HepG2 (cell line): ENCODE measurements around the gene SAMD4A. TPM values are rescaled to one million over a fixed set of nuclear protein-coding genes. Genes with fewer than 3 reads are reported as not detected.

ENCODE experiments used
- ATAC-seq: fragments of 200-7000 bp; cut with Tn5 transposase; 3 replicates; pipeline ENCODE4 v1.9.1; 2020; ENCODE audit warnings: mild to moderate bottlenecking, moderate library complexity
- BruUV-seq: library from RNA; stranded (reverse); fragments of 400-500 nt; replicated peaks from 2 replicates; lab custom pipeline; 2021; lab: Mats Ljungman, UMichigan
- CTCF ChIA-PET: fragments of 300-600 bp; formaldehyde crosslinking; extraction: SDS; loops from one replicate; lab custom pipeline; 2021; ENCODE audit warnings: low total read pairs, inconsistent platforms, low intra/inter-chr PET ratio; lab: Yijun Ruan, JAX
- POLR2A ChIA-PET: fragments of 350-600 bp; sonication (Branson Sonifier 250); formaldehyde crosslinking; loops from one replicate; lab custom pipeline; 2020; ENCODE audit warnings: antibody characterized with exemption, inconsistent platforms; lab: Yijun Ruan, JAX
- DNase-seq: peaks from one replicate; pipeline ENCODE4 v3.0.0-alpha.2; 2015; ENCODE audit warnings: low spot score
- FAIRE-seq: peaks from 3 replicates; lab custom pipeline; 2011; peaks lifted over from hg19 to GRCh38; lab: Jason Lieb, UNC
- H2AFZ ChIP-seq: one replicate; pipeline ENCODE4 v1.6.1; 2011; ENCODE audit warnings: low read length, inconsistent platforms
- H3K27ac ChIP-seq: fragments of 300-600 bp; 3 replicates; pipeline ENCODE4 v1.8.0; 2011; ENCODE audit warnings: mixed run types, mild to moderate bottlenecking, mixed read lengths, low read length, inconsistent platforms; ENCODE audit not compliant: insufficient read depth; ENCODE audit errors: extremely low read length
- H3K27me3 ChIP-seq, 2 experiments: fragments of 200-600 bp in 1 of 2; 2 replicates in 1 of 2; 3 replicates in 1 of 2; pipeline versions ENCODE4 v1.6.0 to v1.8.0; 2011; ENCODE audit warnings: low read length in 2 of 2, mild to moderate bottlenecking in 2 of 2, moderate library complexity in 2 of 2, inconsistent platforms in 1 of 2; ENCODE audit not compliant: insufficient read depth in 2 of 2, control insufficient read depth in 1 of 2
- H3K36me3 ChIP-seq, 2 experiments: fragments of 200-600 bp in 1 of 2; replicated peaks in 1 of 2; 2 replicates in 1 of 2; 3 replicates in 1 of 2; pipeline versions ENCODE4 v1.5.1 to v1.8.0; 2011; ENCODE audit warnings: low read length in 2 of 2, inconsistent platforms in 1 of 2; ENCODE audit not compliant: insufficient read depth in 2 of 2, control insufficient read depth in 1 of 2
- H3K4me1 ChIP-seq: 2 replicates; pipeline ENCODE4 v1.5.1; 2012; ENCODE audit warnings: low read length, inconsistent platforms; ENCODE audit not compliant: insufficient read depth
- H3K4me2 ChIP-seq: 2 replicates; pipeline ENCODE4 v1.6.0; 2011; ENCODE audit warnings: low read depth, low read length, inconsistent platforms
- H3K4me3 ChIP-seq, 3 experiments: fragments of 200-600 bp in 1 of 3; sonication (generic), shearing (Covaris generic) in 1 of 3; replicated peaks in 1 of 3; 2 replicates each; pipeline ENCODE4 v1.5.1; 2011 to 2016; ENCODE audit warnings: low read length in 3 of 3, inconsistent platforms in 2 of 3, low read depth in 2 of 3, mild to moderate bottlenecking in 2 of 3, control low read depth in 1 of 3, mixed read lengths in 1 of 3; ENCODE audit not compliant: insufficient read depth in 1 of 3
- H3K79me2 ChIP-seq: one replicate; pipeline ENCODE4 v1.6.1; 2011; ENCODE audit warnings: low read length, inconsistent platforms; ENCODE audit not compliant: insufficient read depth
- H3K9ac ChIP-seq: 2 replicates; pipeline ENCODE4 v1.6.0; 2011; ENCODE audit warnings: mild to moderate bottlenecking, low read depth, low read length, inconsistent platforms; ENCODE audit not compliant: insufficient read depth
- H3K9me3 ChIP-seq: 2 replicates; pipeline ENCODE4 v1.5.1; 2012; ENCODE audit warnings: mild to moderate bottlenecking, low read length
- H4K20me1 ChIP-seq: 2 replicates; pipeline ENCODE4 v1.6.0; 2011; ENCODE audit warnings: inconsistent platforms, mild to moderate bottlenecking, low read length, moderate library complexity; ENCODE audit not compliant: insufficient read depth
- CHD2 ChIP-seq: IDR thresholded peaks from 2 replicates; pipeline ENCODE4 v1.6.1; 2011; ENCODE audit warnings: low read depth, low read length, improper control_type of control experiment
- CREB1 ChIP-seq, 2 experiments: fragments of 450-650 bp in 1 of 2; IDR thresholded peaks; 2 replicates each; pipeline ENCODE4 v1.6.1; 2016 to 2017; ENCODE audit warnings: control low read depth in 1 of 2, mild to moderate bottlenecking in 1 of 2, missing compliant biosample characterization in 1 of 2, missing genetic modification characterization in 1 of 2
- NFE2L1 ChIP-seq: sonication (generic); formaldehyde crosslinking; IDR thresholded peaks from 2 replicates; pipeline ENCODE4 v1.4.0; 2020; ENCODE audit warnings: missing genetic modification reagents, mild to moderate bottlenecking, borderline replicate concordance
- NFRKB ChIP-seq: fragments of 450-650 bp; IDR thresholded peaks from 2 replicates; pipeline ENCODE4 v1.6.1; 2017
- NR1H2 ChIP-seq: sonication (generic); formaldehyde crosslinking; IDR thresholded peaks from 2 replicates; pipeline ENCODE4 v1.8.1; 2022; ENCODE audit warnings: low read depth, missing genetic modification reagents, borderline replicate concordance
- PAF1 ChIP-seq: IDR thresholded peaks from 2 replicates; pipeline ENCODE4 v1.6.1; 2016; ENCODE audit warnings: missing genetic modification reagents, missing compliant biosample characterization
- POGZ ChIP-seq: sonication (generic); formaldehyde crosslinking; IDR thresholded peaks from 2 replicates; pipeline ENCODE4 v1.4.0; 2020; ENCODE audit warnings: mild to moderate bottlenecking, missing genetic modification reagents
- SMYD3 ChIP-seq: sonication (generic); formaldehyde crosslinking; IDR thresholded peaks from 2 replicates; pipeline ENCODE4 v1.8.1; 2023; ENCODE audit warnings: mild to moderate bottlenecking, missing genetic modification reagents
- YEATS4 ChIP-seq: sonication (generic); formaldehyde crosslinking; IDR thresholded peaks from 2 replicates; pipeline ENCODE4 v1.4.0; 2020; ENCODE audit warnings: missing genetic modification reagents, borderline replicate concordance
- ZNF235 ChIP-seq: sonication (generic); formaldehyde crosslinking; IDR thresholded peaks from 2 replicates; pipeline ENCODE4 v1.8.1; 2023; ENCODE audit warnings: mild to moderate bottlenecking, missing genetic modification reagents, borderline replicate concordance
- ZNF816 ChIP-seq: sonication (generic); formaldehyde crosslinking; IDR thresholded peaks from 2 replicates; pipeline ENCODE4 v1.8.0; 2022; ENCODE audit warnings: missing genetic modification reagents, mild to moderate bottlenecking, borderline replicate concordance
- ZNF841 ChIP-seq: sonication (generic); formaldehyde crosslinking; IDR thresholded peaks from 2 replicates; pipeline ENCODE4 v1.8.1; 2023; ENCODE audit warnings: missing genetic modification reagents, borderline replicate concordance
- WGBS: methylation state at CpG from one replicate; pipeline ENCODE4 v1.1.6; 2017; ENCODE audit warnings: low lambda C conversion rate; 5-methylcytosine and 5-hydroxymethylcytosine counted together
- in situ Hi-C: cut with HindIII; loops from 2 replicates; pipeline ENCODE4 v1.10.0; 2017; ENCODE audit warnings: low pct_unique_long_range_greater_than_20kb; ENCODE audit not compliant: extremely low pct_ligation_motif_present
- intact Hi-C: fragments of 100-400 bp; cut with micrococcal nuclease; formaldehyde crosslinking; loops from one replicate; pipeline ENCODE4 v1.10.0; 2022; ENCODE audit not compliant: unreplicated experiment
- polyA plus RNA-seq, 8 experiments: library from polyadenylated mRNA; depleted of rRNA in 3 of 8; stranded (reverse) in 7 of 8; unstranded in 1 of 8; fragments of >200 nt; fragmentation: Illumina TruSeq in 4 of 8; extraction: Trizol in 4 of 8; gene quantifications; 2 replicates each; pipeline versions ENCODE4 v1.2.1 to v1.2.3, GENCODE V29; 2011 to 2016; ENCODE audit warnings: low read depth in 4 of 8, missing spikeins in 1 of 8, mixed read lengths in 1 of 8; ENCODE audit not compliant: insufficient read depth in 1 of 8
- total RNA-seq, 5 experiments: library from RNA; depleted of rRNA; stranded (reverse); fragments of >200 nt; fragmentation: Illumina TruSeq; extraction: Trizol; gene quantifications; 2 replicates each; pipeline ENCODE4 v1.2.3, GENCODE V29; 2016; ENCODE audit warnings: low read depth in 1 of 5
- TF ChIP-seq, protein P1 (sequence below): IDR thresholded peaks from 2 replicates; pipeline ENCODE4 v1.6.1; 2016; ENCODE audit warnings: low read depth, control low read depth
- TF ChIP-seq, protein P2 (sequence below): sonication (generic); formaldehyde crosslinking; IDR thresholded peaks from 2 replicates; pipeline ENCODE4 v1.4.0; 2020; ENCODE audit warnings: missing genetic modification reagents
- TF ChIP-seq, protein P3 (sequence below): sonication (generic); formaldehyde crosslinking; IDR thresholded peaks from 2 replicates; pipeline ENCODE4 v1.4.0; 2020; ENCODE audit warnings: missing genetic modification reagents
- TF ChIP-seq, protein P4 (sequence below): sonication (generic); formaldehyde crosslinking; IDR thresholded peaks from 2 replicates; pipeline ENCODE4 v1.8.0; 2022; ENCODE audit warnings: missing genetic modification reagents, low read depth, mild to moderate bottlenecking, borderline replicate concordance

The SAMD4A gene
- total and polyA plus RNA-seq, 2 of the 13 experiments (the other 11 are each of a cell fraction or from before 2014, with no cell fraction given): 11.8 to 13.0 TPM

DNA sequence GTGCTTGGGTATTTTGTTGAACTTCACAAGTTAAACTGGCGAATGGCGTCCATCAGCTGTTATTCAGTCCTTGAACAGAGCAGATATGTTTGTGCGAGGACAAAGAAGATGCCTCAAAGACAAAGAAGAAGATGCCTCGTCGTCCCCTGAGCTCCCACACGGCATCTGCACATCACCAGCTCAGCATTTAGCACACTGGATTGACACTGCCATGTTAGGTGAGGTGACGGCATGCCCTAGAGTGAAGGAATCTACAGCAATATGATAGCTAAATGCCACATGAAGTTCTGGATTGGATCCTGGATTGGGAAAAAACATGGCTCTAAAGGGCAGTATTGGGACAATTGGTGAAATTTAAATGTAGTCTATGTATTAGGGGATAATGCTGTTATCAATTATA lies 15.4 kb downstream of the SAMD4A start:
- Histone ChIP-seq H3K27ac (no peak overlapping the region), H3K4me1 (peaks cover 41% of the 10 kb centered on the region), H2AFZ (no peak overlapping the region), H3K4me3 (no peak overlapping the region), H3K79me2 (peaks cover 83% of the 10 kb centered on the region), H3K27me3 (no peaks in the 10 kb centered on the region), H3K4me2 (no peak overlapping the region), H3K9ac (no peak overlapping the region), H4K20me1 (peaks cover 53% of the 10 kb centered on the region)
- DNase-seq: no peak
- in situ Hi-C loops: no loop called here
- CTCF ChIA-PET: no interaction called here
- POLR2A ChIA-PET: interaction anchor here (1.6 to 1.7 kb wide), 2 partner anchors 9 to 17 kb away, joined by 4 read pairs; no protein-coding TSS in a partner anchor
- ATAC-seq: no peak
- BruUV-seq: no TSS peak
- no peak for FAIRE-seq
- TF ChIP-seq, protein P1, sequence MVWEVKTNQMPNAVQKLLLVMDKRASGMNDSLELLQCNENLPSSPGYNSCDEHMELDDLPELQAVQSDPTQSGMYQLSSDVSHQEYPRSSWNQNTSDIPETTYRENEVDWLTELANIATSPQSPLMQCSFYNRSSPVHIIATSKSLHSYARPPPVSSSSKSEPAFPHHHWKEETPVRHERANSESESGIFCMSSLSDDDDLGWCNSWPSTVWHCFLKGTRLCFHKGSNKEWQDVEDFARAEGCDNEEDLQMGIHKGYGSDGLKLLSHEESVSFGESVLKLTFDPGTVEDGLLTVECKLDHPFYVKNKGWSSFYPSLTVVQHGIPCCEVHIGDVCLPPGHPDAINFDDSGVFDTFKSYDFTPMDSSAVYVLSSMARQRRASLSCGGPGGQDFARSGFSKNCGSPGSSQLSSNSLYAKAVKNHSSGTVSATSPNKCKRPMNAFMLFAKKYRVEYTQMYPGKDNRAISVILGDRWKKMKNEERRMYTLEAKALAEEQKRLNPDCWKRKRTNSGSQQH (CRISPR knock-in tag): no peak
- TF ChIP-seq, protein P2, sequence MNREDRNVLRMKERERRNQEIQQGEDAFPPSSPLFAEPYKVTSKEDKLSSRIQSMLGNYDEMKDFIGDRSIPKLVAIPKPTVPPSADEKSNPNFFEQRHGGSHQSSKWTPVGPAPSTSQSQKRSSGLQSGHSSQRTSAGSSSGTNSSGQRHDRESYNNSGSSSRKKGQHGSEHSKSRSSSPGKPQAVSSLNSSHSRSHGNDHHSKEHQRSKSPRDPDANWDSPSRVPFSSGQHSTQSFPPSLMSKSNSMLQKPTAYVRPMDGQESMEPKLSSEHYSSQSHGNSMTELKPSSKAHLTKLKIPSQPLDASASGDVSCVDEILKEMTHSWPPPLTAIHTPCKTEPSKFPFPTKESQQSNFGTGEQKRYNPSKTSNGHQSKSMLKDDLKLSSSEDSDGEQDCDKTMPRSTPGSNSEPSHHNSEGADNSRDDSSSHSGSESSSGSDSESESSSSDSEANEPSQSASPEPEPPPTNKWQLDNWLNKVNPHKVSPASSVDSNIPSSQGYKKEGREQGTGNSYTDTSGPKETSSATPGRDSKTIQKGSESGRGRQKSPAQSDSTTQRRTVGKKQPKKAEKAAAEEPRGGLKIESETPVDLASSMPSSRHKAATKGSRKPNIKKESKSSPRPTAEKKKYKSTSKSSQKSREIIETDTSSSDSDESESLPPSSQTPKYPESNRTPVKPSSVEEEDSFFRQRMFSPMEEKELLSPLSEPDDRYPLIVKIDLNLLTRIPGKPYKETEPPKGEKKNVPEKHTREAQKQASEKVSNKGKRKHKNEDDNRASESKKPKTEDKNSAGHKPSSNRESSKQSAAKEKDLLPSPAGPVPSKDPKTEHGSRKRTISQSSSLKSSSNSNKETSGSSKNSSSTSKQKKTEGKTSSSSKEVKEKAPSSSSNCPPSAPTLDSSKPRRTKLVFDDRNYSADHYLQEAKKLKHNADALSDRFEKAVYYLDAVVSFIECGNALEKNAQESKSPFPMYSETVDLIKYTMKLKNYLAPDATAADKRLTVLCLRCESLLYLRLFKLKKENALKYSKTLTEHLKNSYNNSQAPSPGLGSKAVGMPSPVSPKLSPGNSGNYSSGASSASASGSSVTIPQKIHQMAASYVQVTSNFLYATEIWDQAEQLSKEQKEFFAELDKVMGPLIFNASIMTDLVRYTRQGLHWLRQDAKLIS (CRISPR knock-in tag): no peak
- TF ChIP-seq YEATS4 (CRISPR knock-in tag): no peak
- TF ChIP-seq, protein P3, sequence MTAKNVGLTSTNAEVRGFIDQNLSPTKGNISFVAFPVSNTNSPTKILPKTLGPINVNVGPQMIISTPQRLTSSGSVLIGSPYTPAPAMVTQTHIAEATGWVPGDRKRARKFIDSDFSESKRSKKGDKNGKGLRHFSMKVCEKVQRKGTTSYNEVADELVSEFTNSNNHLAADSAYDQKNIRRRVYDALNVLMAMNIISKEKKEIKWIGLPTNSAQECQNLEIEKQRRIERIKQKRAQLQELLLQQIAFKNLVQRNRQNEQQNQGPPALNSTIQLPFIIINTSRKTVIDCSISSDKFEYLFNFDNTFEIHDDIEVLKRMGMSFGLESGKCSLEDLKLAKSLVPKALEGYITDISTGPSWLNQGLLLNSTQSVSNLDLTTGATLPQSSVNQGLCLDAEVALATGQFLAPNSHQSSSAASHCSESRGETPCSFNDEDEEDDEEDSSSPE (CRISPR knock-in tag): no peak
- TF ChIP-seq PAF1 (CRISPR knock-in tag): no peak
- no peak for TF ChIP-seq POGZ (CRISPR knock-in tag)
- TF ChIP-seq NR1H2 (CRISPR knock-in tag): no peak
- no peak for TF ChIP-seq NFE2L1
- no peak for TF ChIP-seq ZNF841 (CRISPR knock-in tag)
- no peak for TF ChIP-seq CREB1 (IDR thresholded peaks at IDR 0.05)
- TF ChIP-seq CREB1 (CRISPR knock-in tag; IDR thresholded peaks at IDR 0.05): no peak
- TF ChIP-seq SMYD3 (CRISPR knock-in tag): no peak
- TF ChIP-seq ZNF235 (CRISPR knock-in tag): no peak
- TF ChIP-seq ZNF816 (CRISPR knock-in tag): no peak
- TF ChIP-seq, protein P4, sequence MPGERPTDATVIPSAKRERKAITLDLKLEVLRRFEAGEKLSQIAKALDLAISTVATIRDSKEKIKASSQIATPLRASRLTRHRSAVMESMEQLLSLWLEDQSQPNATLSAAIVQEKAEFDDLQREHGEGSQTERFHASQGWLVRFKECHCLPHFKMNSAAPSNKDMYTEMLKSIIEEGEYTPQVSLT: no peak
- no peak for TF ChIP-seq NFRKB
- no peak for TF ChIP-seq CHD2
- TF ChIP-seq, all 625 proteins: peak for 0
- H3K36me3 ChIP-seq: peaks cover 5 to 25% of the 10 kb centered on the region in 2 experiments; a peak in 4 of 5 replicates
- intact Hi-C loops: no loop called here
- 98% methylated on average over 7 of the region's 7 CpGs for WGBS
- H3K9me3 ChIP-seq: no peaks in the 10 kb centered on the region
